ENCODE results near the gene MRPS18C. TPM values are rescaled to one million over a fixed set of nuclear protein-coding genes. Genes with fewer than 3 reads are reported as not detected.
"Not testable (repeated sequence)": the region's sequence is repeated elsewhere in the genome, so short reads cannot be mapped to it uniquely, and the experiment has no call there.

The MRPS18C gene
- total RNA-seq, 6 experiments from 2014 or later, result 22.4 to 29.1 (median 24.1) TPM

GRCh38 chr4:83504503-83504902, 48.6 kb downstream of the MRPS18C start:
- TF ChIP-seq, protein P1, sequence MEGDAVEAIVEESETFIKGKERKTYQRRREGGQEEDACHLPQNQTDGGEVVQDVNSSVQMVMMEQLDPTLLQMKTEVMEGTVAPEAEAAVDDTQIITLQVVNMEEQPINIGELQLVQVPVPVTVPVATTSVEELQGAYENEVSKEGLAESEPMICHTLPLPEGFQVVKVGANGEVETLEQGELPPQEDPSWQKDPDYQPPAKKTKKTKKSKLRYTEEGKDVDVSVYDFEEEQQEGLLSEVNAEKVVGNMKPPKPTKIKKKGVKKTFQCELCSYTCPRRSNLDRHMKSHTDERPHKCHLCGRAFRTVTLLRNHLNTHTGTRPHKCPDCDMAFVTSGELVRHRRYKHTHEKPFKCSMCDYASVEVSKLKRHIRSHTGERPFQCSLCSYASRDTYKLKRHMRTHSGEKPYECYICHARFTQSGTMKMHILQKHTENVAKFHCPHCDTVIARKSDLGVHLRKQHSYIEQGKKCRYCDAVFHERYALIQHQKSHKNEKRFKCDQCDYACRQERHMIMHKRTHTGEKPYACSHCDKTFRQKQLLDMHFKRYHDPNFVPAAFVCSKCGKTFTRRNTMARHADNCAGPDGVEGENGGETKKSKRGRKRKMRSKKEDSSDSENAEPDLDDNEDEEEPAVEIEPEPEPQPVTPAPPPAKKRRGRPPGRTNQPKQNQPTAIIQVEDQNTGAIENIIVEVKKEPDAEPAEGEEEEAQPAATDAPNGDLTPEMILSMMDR (IDR thresholded peaks at IDR 0.05), result no peak
- TF ChIP-seq POLR2A (IDR thresholded peaks at IDR 0.05), result no peak
- H3K4me3 ChIP-seq, result no peak overlapping the region
- no peaks in the 10 kb centered on the region for H3K27me3 ChIP-seq
- no peaks in the 10 kb centered on the region for H3K9me3 ChIP-seq
- H3K4me1 ChIP-seq, result no peaks in the 10 kb centered on the region
- H3K27ac ChIP-seq, result no peak overlapping the region
- ATAC-seq, result no peak
- no peak for DNase-seq
- intact Hi-C loops (cut with DNase I), result loop anchor here in 1 of 2 donors (10.0 kb wide), 1 partner anchor 130 kb away; no protein-coding TSS in a partner anchor
- WGBS (ENCODE audit: insufficient coverage, low coverage, low lambda C conversion rate, missing lambda C conversion rate), result 35% methylated on average over 4 of the region's 4 CpGs
- no peaks in the 10 kb centered on the region for H3K36me3 ChIP-seq

DNA sequence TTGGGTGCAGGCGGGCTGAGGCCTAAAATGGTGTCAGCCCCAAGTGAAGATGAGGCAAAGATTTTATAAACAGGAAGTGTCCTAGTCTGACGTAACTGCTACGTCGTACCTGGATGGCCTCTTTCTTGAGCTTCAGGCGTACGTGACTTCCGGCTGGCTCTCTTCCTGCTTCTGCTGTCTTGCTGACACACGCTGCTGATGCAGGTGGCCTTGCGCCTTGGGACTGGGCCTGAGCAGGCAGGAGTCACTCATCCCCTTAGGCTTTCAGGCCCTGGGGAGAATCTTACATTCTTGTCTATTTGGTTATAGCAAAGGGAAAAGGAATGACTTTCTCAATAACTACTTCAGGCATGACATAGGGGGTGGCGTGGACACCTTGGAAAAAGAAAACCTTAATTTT, 49.1 kb downstream of the MRPS18C start:
- intact Hi-C loops (cut with DNase I), result loop anchor here (5.0 to 10.0 kb wide), 2 partner anchors 130 to 132 kb away; no protein-coding TSS in a partner anchor
- Histone ChIP-seq H3K36me3 (no peaks in the 10 kb centered on the region), H3K27ac (no peak overlapping the region), H3K4me3 (no peak overlapping the region), H3K9me3 (no peaks in the 10 kb centered on the region), H3K4me1 (no peaks in the 10 kb centered on the region), H3K27me3 (no peaks in the 10 kb centered on the region)
- WGBS (ENCODE audit: insufficient coverage, low coverage, low lambda C conversion rate, missing lambda C conversion rate), result 74% methylated on average over 7 of the region's 10 CpGs
- DNase-seq (peak in 1 of 3 donors; percentile 42), ATAC-seq (peak in 1 of 4 donors; percentile 16)
- TF ChIP-seq, protein P1 (IDR thresholded peaks at IDR 0.05), result no peak
- TF ChIP-seq POLR2A (IDR thresholded peaks at IDR 0.05), result no peak

DNA sequence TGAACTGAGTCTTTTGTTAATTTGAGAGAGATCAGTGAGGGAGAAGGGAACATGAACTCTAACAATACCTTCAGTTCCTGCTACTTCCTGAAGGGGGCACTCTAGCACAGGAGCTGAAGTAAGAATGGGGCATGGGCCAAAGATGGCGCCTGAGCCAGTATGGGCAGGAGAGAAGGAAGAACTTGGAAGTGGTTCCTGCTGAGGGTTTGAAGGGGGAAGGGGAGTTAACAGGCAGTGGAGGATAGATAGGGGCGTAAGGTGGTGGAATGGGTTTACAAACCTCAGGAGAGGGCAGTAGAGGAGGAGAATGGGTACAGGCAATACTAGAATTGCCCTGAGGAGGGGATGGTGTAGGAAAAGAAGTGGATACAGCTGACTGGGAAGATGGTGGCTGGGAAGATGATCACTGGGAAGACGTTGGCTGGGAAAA, 53.3 kb downstream of the MRPS18C start:
- WGBS (ENCODE audit: insufficient coverage, low coverage, low lambda C conversion rate, missing lambda C conversion rate), result 36% methylated on average over 3 of the region's 3 CpGs
- DNase-seq (peak in 2 of 3 donors; percentile 52 to 66), ATAC-seq (peak; percentile 72 to 83 (median 78))

DNA sequence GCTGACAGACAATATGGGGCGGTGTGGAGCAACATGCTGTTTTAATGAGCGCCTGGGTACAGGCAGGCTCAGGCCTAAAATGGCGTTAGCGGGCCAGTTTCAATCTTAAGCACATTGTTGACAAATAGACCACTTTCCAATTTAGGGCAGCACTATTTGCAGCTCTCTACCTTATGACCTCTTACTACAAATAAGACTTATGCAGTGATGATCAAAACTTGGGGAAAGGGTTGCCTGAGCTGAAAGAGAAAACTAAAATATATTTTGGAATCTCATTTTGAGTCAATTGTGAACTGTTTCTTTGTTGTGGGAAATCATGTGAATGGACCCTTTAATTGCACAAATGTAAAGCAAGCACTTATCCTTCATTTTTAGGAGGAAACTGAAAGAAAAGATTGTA, 54.6 kb downstream of the MRPS18C start:
- DNase-seq (no peak), ATAC-seq (no peak)
- Histone ChIP-seq H3K27ac (no peak overlapping the region), H3K4me3 (no peak overlapping the region), H3K4me1 (no peaks in the 10 kb centered on the region), H3K9me3 (no peaks in the 10 kb centered on the region), H3K27me3 (no peaks in the 10 kb centered on the region), H3K36me3 (no peaks in the 10 kb centered on the region)
- WGBS (ENCODE audit: insufficient coverage, low coverage, low lambda C conversion rate, missing lambda C conversion rate), result no CpG with 5 or more reads among the region's 4 CpGs
- intact Hi-C loops (cut with DNase I), result no loop called here
- TF ChIP-seq POLR2A (IDR thresholded peaks at IDR 0.05), result no peak
- TF ChIP-seq, protein P1 (IDR thresholded peaks at IDR 0.05), result no peak

More for the DNA sequence above, 53.3 kb downstream of the MRPS18C start:
- TF ChIP-seq, protein P1 (IDR thresholded peaks at IDR 0.05), result peak; percentile 77 to 92 (median 84)
- not testable (repeated sequence) for H3K9me3 ChIP-seq, H3K4me1 ChIP-seq, H3K27ac ChIP-seq, H3K4me3 ChIP-seq, H3K27me3 ChIP-seq, H3K36me3 ChIP-seq
- intact Hi-C loops (cut with DNase I), result loop anchor here (5.0 to 10.0 kb wide), 2 partner anchors 126 to 128 kb away; no protein-coding TSS in a partner anchor

Other genes with a start within 250 kb of the MRPS18C start
- gene COQ2, start 171.3 kb upstream of the MRPS18C start, total RNA-seq, result 10 to 100 TPM in 4 of 6 experiments, 1 to 10 TPM in 2; 6.9 to 15.5 (median 10.6) TPM
- gene HPSE, start 121.2 kb upstream of the MRPS18C start, total RNA-seq, result 1 to 10 TPM in 3 of 6 experiments, under 1 TPM in 3; 0.68 to 2.0 (median 1.2) TPM
- gene HELQ, start 235 bp upstream of the MRPS18C start, total RNA-seq, result 1 to 10 TPM; 5.6 to 8.0 (median 7.5) TPM
- 1 to 10 TPM; 1.6 to 3.3 (median 2.6) TPM for gene ABRAXAS1, start 29.0 kb downstream of the MRPS18C start, total RNA-seq
- gene GPAT3, start 80.0 kb downstream of the MRPS18C start, total RNA-seq, result 1 to 10 TPM; 5.1 to 9.0 (median 5.7) TPM

Measured in right lobe of liver (tissue), 6 donors.